Measurements from ENCODE around the gene GPR155. TPM values are rescaled to one million over a fixed set of nuclear protein-coding genes. Genes with fewer than 3 reads are reported as not detected.

The GPR155 gene
- total and polyA plus RNA-seq, 4 donors = 3.1 to 9.4 (median 4.4) TPM

DNA sequence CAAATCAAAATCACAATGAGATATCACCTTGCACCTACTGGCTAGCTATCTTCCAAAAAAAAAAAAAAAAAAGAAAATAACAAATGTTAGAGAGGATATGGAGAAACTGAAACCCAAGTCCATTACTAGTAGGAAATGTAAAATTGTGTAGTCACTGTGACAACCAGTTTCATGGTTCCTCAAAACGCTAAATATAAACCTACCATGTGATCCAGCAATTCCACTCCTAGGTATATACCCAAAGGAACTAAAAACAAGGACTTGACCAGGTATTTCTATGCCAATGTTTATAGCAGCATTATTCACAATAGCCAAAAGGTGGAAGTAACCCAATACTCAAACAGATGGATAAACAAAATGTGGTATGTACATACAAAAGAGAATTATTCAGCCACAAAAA, 103.0 kb downstream of the GPR155 start (continued):
- TF ChIP-seq REST (IDR thresholded peaks at IDR 0.05) = no peak
- TF ChIP-seq JUND (IDR thresholded peaks at IDR 0.05) = no peak

Other genes starting within 250 kb of the GPR155 start
- 10 to 100 TPM; 23.4 to 38.1 TPM for gene OLA1, start 238.5 kb downstream of the GPR155 start, total RNA-seq
- gene OLA1, start 238.5 kb downstream of the GPR155 start, polyA plus RNA-seq = 10 to 100 TPM; 28.3 to 36.3 TPM
- not detected for gene SP9, start 152.1 kb downstream of the GPR155 start, total RNA-seq
- not detected for gene SP9, start 152.1 kb downstream of the GPR155 start, polyA plus RNA-seq
- gene SCRN3, start 91.3 kb downstream of the GPR155 start, total RNA-seq = 10 to 100 TPM; 13.2 to 23.1 TPM
- gene SCRN3, start 91.3 kb downstream of the GPR155 start, polyA plus RNA-seq = 10 to 100 TPM in 1 of 2 donors, 1 to 10 TPM in 1; 10.0 to 13.2 TPM
- gene WIPF1, start 110.8 kb upstream of the GPR155 start, total RNA-seq = 1 to 10 TPM; 7.3 to 7.7 TPM
- 1 to 10 TPM; 4.7 to 5.3 TPM for gene WIPF1, start 110.8 kb upstream of the GPR155 start, polyA plus RNA-seq